Neural cell (in vitro differentiated cells): ENCODE measurements around the gene SLAMF6. TPM values are rescaled to one million over a fixed set of nuclear protein-coding genes. Genes with fewer than 3 reads are reported as not detected.

ENCODE experiments used
- H2AFZ ChIP-seq: fragments of 200-600, 300-800 bp; sonication (generic), shearing (Covaris generic); 2 replicates; pipeline ENCODE4 v1.6.0; 2014; ENCODE audit warnings: low read depth, mild to moderate bottlenecking, antibody characterized with exemption, low read length, moderate library complexity
- H3F3A ChIP-seq: fragments of 200-600 bp; shearing (Covaris generic); 2 replicates; pipeline ENCODE4 v1.6.1; 2016; ENCODE audit warnings: mild to moderate bottlenecking, moderate library complexity, mixed read lengths, antibody characterized with exemption, low read length; ENCODE audit not compliant: insufficient read depth, poor library complexity, severe bottlenecking
- H3K27ac ChIP-seq: fragments of 200-600, 300-800 bp; sonication (generic), shearing (Covaris generic); 2 replicates; pipeline ENCODE4 v1.5.1; 2014; ENCODE audit warnings: mild to moderate bottlenecking, low read length, moderate library complexity
- H3K27me3 ChIP-seq: fragments of 300-800, 200-600 bp; sonication (generic), shearing (Covaris generic); 2 replicates; pipeline ENCODE4 v1.6.0; 2014; ENCODE audit warnings: mild to moderate bottlenecking, low read depth, low read length, moderate library complexity; ENCODE audit not compliant: insufficient read depth
- H3K36me3 ChIP-seq: fragments of 300-800, 200-600 bp; sonication (generic), shearing (Covaris generic); 2 replicates; pipeline ENCODE4 v1.5.1; 2014; ENCODE audit warnings: mild to moderate bottlenecking, antibody characterized with exemption, low read length, moderate library complexity; ENCODE audit not compliant: insufficient read depth
- H3K4me2 ChIP-seq: fragments of 300-800, 200-600 bp; sonication (generic), shearing (Covaris generic); 2 replicates; pipeline ENCODE4 v1.6.0; 2014; ENCODE audit warnings: mild to moderate bottlenecking, low read length
- H3K4me3 ChIP-seq: fragments of 300-800, 200-600 bp; sonication (generic), shearing (Covaris generic); 2 replicates; pipeline ENCODE4 v1.5.1; 2014; ENCODE audit warnings: mild to moderate bottlenecking, low read length, moderate library complexity
- H3K79me2 ChIP-seq: fragments of 200-600 bp; shearing (Covaris generic); replicated peaks from 2 replicates; pipeline ENCODE4 v1.6.0; 2014; ENCODE audit warnings: mild to moderate bottlenecking, low read length, moderate library complexity; ENCODE audit not compliant: insufficient read depth
- H3K9ac ChIP-seq: fragments of 300-800, 200-600 bp; sonication (generic), shearing (Covaris generic); 2 replicates; pipeline ENCODE4 v1.6.1; 2016; ENCODE audit warnings: mild to moderate bottlenecking, low read length, mixed read lengths
- H3K9me2 ChIP-seq: fragments of 200-600 bp; shearing (Covaris generic); 2 replicates; pipeline ENCODE4 v1.6.1; 2016; ENCODE audit warnings: mild to moderate bottlenecking, low read length, mixed read lengths; ENCODE audit not compliant: insufficient read depth
- H3K9me3 ChIP-seq: fragments of 200-600, 300-800 bp; sonication (generic), shearing (Covaris generic); 2 replicates; pipeline ENCODE4 v1.6.1; 2016; ENCODE audit warnings: mild to moderate bottlenecking, mixed run types, low read length, moderate library complexity, mixed read lengths
- H4K20me1 ChIP-seq: fragments of 200-600 bp; shearing (Covaris generic); 2 replicates; pipeline ENCODE4 v1.6.1; 2016; ENCODE audit warnings: mild to moderate bottlenecking, mixed run types; ENCODE audit not compliant: insufficient read depth
- CTCF ChIP-seq: fragments of 450-650 bp; IDR thresholded peaks from 2 replicates; pipeline ENCODE4 v1.5.1; 2014; ENCODE audit warnings: antibody characterized with exemption, mild to moderate bottlenecking, moderate library complexity; ENCODE audit not compliant: poor library complexity, severe bottlenecking
- EP300 ChIP-seq: fragments of 450-650 bp; conservative IDR thresholded peaks from 2 replicates; pipeline ENCODE4 v1.6.1; 2014; ENCODE audit warnings: antibody characterized with exemption, mild to moderate bottlenecking, moderate library complexity; ENCODE audit not compliant: poor library complexity, severe bottlenecking
- EZH2 ChIP-seq: fragments of 200-600, 300-800 bp; shearing (Covaris generic), sonication (generic); IDR thresholded peaks from 2 replicates; pipeline ENCODE4 v1.6.1; 2014; ENCODE audit warnings: antibody characterized with exemption, low read length, borderline replicate concordance, mild to moderate bottlenecking; ENCODE audit not compliant: insufficient read depth, poor library complexity, severe bottlenecking
- MXI1 ChIP-seq: fragments of 450-650 bp; conservative IDR thresholded peaks from 2 replicates; pipeline ENCODE4 v1.6.1; 2014; ENCODE audit warnings: antibody characterized with exemption, mild to moderate bottlenecking; ENCODE audit not compliant: poor library complexity, severe bottlenecking
- POLR2AphosphoS5 ChIP-seq: IDR thresholded peaks from 2 replicates; pipeline ENCODE4 v1.6.1; 2012
- RAD21 ChIP-seq: fragments of 450-650 bp; conservative IDR thresholded peaks from 2 replicates; pipeline ENCODE4 v1.6.1; 2014; ENCODE audit warnings: antibody characterized with exemption, mild to moderate bottlenecking, moderate library complexity
- REST ChIP-seq: IDR thresholded peaks from 2 replicates; pipeline ENCODE4 v1.6.1; 2012; ENCODE audit warnings: borderline replicate concordance
- SMC3 ChIP-seq: fragments of 450-650 bp; conservative IDR thresholded peaks from 2 replicates; pipeline ENCODE4 v1.6.1; 2014; ENCODE audit warnings: antibody characterized with exemption, mild to moderate bottlenecking, moderate library complexity; ENCODE audit not compliant: poor library complexity
- TAF1 ChIP-seq: IDR thresholded peaks from 2 replicates; pipeline ENCODE4 v1.6.1; 2012; ENCODE audit warnings: low read depth
- polyA plus RNA-seq: library from polyadenylated mRNA; depleted of rRNA; stranded (reverse); fragments of >200 nt; gene quantifications from 2 replicates; pipeline ENCODE4 v1.2.3, GENCODE V29; 2014

Gene SLAMF6
- polyA plus RNA-seq, 1 donor from 2014 or later, result not detected

GRCh38 chr1:160503087-160503486, 20.0 kb downstream of the SLAMF6 start:
- peaks cover 4% of the 10 kb centered on the region for H3K9me3 ChIP-seq
- no peaks in the 10 kb centered on the region for H3K36me3 ChIP-seq
- no peak overlapping the region for H3K4me3 ChIP-seq
- H3K9ac ChIP-seq, result no peak overlapping the region
- H3K4me2 ChIP-seq, result no peak overlapping the region
- no peaks in the 10 kb centered on the region for H3K9me2 ChIP-seq
- no peak for TF ChIP-seq CTCF
- TF ChIP-seq POLR2AphosphoS5, result no peak
- no peak for TF ChIP-seq EP300
- TF ChIP-seq MXI1, result no peak
- TF ChIP-seq TAF1, result no peak
- no peak for TF ChIP-seq REST
- no peak for TF ChIP-seq RAD21
- TF ChIP-seq SMC3, result no peak
- no peak for TF ChIP-seq EZH2
- H2AFZ ChIP-seq, result no peak overlapping the region
- H3K27me3 ChIP-seq, result peaks cover 3% of the 10 kb centered on the region
- H3F3A ChIP-seq, result no peaks in the 10 kb centered on the region
- H3K79me2 ChIP-seq, result no peaks in the 10 kb centered on the region
- no peak overlapping the region for H3K27ac ChIP-seq
- H4K20me1 ChIP-seq, result no peaks in the 10 kb centered on the region

- TF ChIP-seq RAD21 (no peak), EZH2 (no peak), CTCF (no peak)
- no peak overlapping the region for H3K4me3 ChIP-seq
- H3F3A ChIP-seq, result no peaks in the 10 kb centered on the region
- no peak overlapping the region for H3K4me2 ChIP-seq
- no peaks in the 10 kb centered on the region for H3K79me2 ChIP-seq
- H3K27ac ChIP-seq, result no peak overlapping the region
- H4K20me1 ChIP-seq, result no peaks in the 10 kb centered on the region
- no peaks in the 10 kb centered on the region for H3K27me3 ChIP-seq
- H3K9ac ChIP-seq, result no peak overlapping the region
- H3K9me3 ChIP-seq, result no peaks in the 10 kb centered on the region
- no peaks in the 10 kb centered on the region for H3K9me2 ChIP-seq
- no peaks in the 10 kb centered on the region for H3K36me3 ChIP-seq
- H2AFZ ChIP-seq, result no peak overlapping the region
These were observed 22.6 kb downstream of the SLAMF6 start for GRCh38 chr1:160500321-160500990.
